Osteocyte (in vitro differentiated cells): ENCODE results near the gene GPC1. TPM values are rescaled to one million over a fixed set of nuclear protein-coding genes. Genes with fewer than 3 reads are reported as not detected.

Source experiments
- DNase-seq: peaks from one replicate; pipeline ENCODE4 v3.0.0; 2021; ENCODE audit warnings: mixed read lengths; ENCODE audit not compliant: unreplicated experiment; ENCODE audit errors: extremely low spot score
- H3K27ac Mint-ChIP-seq: one replicate; pipeline ENCODE4 v1.8.0; 2021; ENCODE audit warnings: mild to moderate bottlenecking, mixed read lengths; ENCODE audit not compliant: unreplicated experiment
- H3K27me3 Mint-ChIP-seq: one replicate; pipeline ENCODE4 v1.8.0; 2021; ENCODE audit warnings: mixed read lengths; ENCODE audit not compliant: unreplicated experiment
- H3K36me3 Mint-ChIP-seq: one replicate; pipeline ENCODE4 v1.8.0; 2021; ENCODE audit warnings: mixed read lengths; ENCODE audit not compliant: unreplicated experiment
- H3K4me1 Mint-ChIP-seq: one replicate; pipeline ENCODE4 v1.8.0; 2021; ENCODE audit warnings: mixed read lengths; ENCODE audit not compliant: unreplicated experiment
- H3K4me3 Mint-ChIP-seq: one replicate; pipeline ENCODE4 v1.8.0; 2021; ENCODE audit warnings: mild to moderate bottlenecking, moderate library complexity, mixed read lengths; ENCODE audit not compliant: unreplicated experiment
- H3K9me3 Mint-ChIP-seq: one replicate; pipeline ENCODE4 v1.8.0; 2021; ENCODE audit warnings: mixed read lengths; ENCODE audit not compliant: unreplicated experiment
- total RNA-seq: library from RNA; stranded (reverse); gene quantifications from 2 replicates; pipeline ENCODE4 v1.2.1, GENCODE V29; 2021
- TF ChIP-seq, protein P1 (sequence below): fragments of 200-600 bp; sonication (generic); IDR thresholded peaks from 2 replicates; pipeline ENCODE4 v1.5.0; 2021; ENCODE audit warnings: antibody characterized with exemption, mild to moderate bottlenecking, moderate library complexity

Gene GPC1
- total RNA-seq, 1 donor from 2014 or later, result 148 TPM

GRCh38 chr2:240466579-240467148 lies 31.2 kb downstream of the GPC1 start:
- Mint-ChIP-seq H3K4me3 (no peak overlapping the region), H3K4me1 (no peaks in the 10 kb centered on the region), H3K27me3 (no peaks in the 10 kb centered on the region), H3K27ac (no peak overlapping the region), H3K36me3 (no peaks in the 10 kb centered on the region), H3K9me3 (no peaks in the 10 kb centered on the region)
- no peak for DNase-seq
- TF ChIP-seq, protein P1, sequence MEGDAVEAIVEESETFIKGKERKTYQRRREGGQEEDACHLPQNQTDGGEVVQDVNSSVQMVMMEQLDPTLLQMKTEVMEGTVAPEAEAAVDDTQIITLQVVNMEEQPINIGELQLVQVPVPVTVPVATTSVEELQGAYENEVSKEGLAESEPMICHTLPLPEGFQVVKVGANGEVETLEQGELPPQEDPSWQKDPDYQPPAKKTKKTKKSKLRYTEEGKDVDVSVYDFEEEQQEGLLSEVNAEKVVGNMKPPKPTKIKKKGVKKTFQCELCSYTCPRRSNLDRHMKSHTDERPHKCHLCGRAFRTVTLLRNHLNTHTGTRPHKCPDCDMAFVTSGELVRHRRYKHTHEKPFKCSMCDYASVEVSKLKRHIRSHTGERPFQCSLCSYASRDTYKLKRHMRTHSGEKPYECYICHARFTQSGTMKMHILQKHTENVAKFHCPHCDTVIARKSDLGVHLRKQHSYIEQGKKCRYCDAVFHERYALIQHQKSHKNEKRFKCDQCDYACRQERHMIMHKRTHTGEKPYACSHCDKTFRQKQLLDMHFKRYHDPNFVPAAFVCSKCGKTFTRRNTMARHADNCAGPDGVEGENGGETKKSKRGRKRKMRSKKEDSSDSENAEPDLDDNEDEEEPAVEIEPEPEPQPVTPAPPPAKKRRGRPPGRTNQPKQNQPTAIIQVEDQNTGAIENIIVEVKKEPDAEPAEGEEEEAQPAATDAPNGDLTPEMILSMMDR, result no peak

DNA sequence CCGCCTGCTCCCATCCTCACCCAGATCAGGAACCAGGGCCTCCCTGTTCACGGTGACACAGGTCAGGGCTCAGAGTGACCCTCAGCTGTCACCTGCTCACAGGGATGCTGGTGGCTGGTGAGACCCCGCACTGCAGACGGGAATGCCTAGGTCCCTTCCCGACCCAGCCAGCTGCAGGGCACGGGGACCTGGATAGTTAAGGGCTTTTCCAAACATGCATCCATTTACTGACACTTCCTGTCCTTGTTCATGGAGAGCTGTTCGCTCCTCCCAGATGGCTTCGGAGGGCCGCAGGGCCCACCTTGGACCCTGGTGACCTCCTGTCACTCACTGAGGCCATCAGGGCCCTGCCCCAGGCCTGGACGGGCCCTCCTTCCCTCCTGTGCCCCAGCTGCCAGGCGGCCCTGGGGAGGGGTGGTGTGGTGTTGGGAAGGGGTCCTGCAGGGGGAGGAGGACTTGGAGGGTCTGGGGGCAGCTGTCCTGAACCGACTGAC lies 31.7 kb downstream of the GPC1 start:
- no peak for DNase-seq
- TF ChIP-seq, protein P1, result no peak
- no peak overlapping the region for H3K4me3 Mint-ChIP-seq

GRCh38 chr2:240467659-240468302 lies 32.3 kb downstream of the GPC1 start:
- Mint-ChIP-seq H3K9me3 (no peaks in the 10 kb centered on the region), H3K27me3 (no peaks in the 10 kb centered on the region), H3K36me3 (no peaks in the 10 kb centered on the region), H3K4me3 (no peak overlapping the region), H3K4me1 (no peaks in the 10 kb centered on the region), H3K27ac (no peak overlapping the region)
- DNase-seq, result no peak
- TF ChIP-seq, protein P1, result no peak

More for the DNA sequence above, 31.7 kb downstream of the GPC1 start:
- H3K9me3 Mint-ChIP-seq, result no peaks in the 10 kb centered on the region
- H3K36me3 Mint-ChIP-seq, result no peaks in the 10 kb centered on the region
- H3K4me1 Mint-ChIP-seq, result no peaks in the 10 kb centered on the region
- H3K27ac Mint-ChIP-seq, result no peak overlapping the region
- no peaks in the 10 kb centered on the region for H3K27me3 Mint-ChIP-seq

DNA sequence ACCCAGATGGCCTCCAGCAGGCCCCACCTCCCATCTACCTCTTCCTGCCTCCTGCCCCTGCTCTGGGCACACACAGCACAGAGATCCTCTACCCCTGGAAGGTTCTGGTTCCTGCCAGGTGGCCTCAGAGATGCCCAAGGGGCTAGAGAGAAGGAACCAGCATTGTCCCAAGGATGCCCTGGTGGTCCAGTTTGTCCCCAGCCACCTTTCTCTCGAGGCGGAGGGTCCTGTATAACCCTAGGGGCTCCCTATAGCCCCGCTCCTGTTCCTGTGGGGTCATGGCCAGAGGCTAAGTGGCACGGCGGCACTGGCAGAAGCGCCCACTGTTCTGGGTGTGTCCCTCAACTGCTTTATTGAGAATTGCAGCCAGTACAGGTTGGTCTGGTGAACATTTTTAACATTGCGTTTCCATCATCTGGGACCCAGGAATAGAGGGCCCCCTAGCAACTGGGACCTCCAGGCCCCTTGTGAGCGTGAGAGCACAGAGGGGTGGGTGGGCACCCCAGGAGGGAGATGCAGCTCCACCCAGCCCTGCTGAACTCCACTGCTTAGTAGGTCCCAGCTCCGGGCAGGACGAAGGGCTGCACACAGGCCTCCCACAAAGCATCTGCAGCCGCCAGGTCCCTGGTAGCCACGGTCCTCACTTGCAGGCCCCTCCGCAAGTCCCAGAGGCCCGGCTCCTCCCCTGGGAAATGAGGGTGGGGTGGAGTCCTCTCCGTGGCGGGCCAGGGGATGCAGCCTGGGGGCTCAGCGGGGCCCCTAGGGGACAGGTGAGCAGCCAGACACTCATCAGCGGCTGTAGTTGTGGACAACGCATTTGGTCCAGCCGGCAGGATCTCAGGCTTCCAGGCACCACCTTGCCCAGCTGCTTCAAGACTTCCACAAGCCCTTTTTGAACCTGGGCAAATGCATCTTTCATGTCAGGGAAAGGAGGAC lies 33.1 kb downstream of the GPC1 start:
- TF ChIP-seq, protein P1, result no peak
- H3K27me3 Mint-ChIP-seq, result no peaks in the 10 kb centered on the region
- no peaks in the 10 kb centered on the region for H3K4me1 Mint-ChIP-seq
- H3K4me3 Mint-ChIP-seq, result no peak overlapping the region
- peaks cover 6% of the 10 kb centered on the region for H3K9me3 Mint-ChIP-seq
- peaks cover 5% of the 10 kb centered on the region for H3K36me3 Mint-ChIP-seq
- DNase-seq, result peak; percentile 84
- H3K27ac Mint-ChIP-seq, result no peak overlapping the region
